ENCODE results near the gene HIBCH. TPM values are rescaled to one million over a fixed set of nuclear protein-coding genes. Genes with fewer than 3 reads are reported as not detected.

Gene HIBCH
- total and polyA plus RNA-seq, 2 of the 13 experiments (the other 11 are each of a cell fraction or from before 2014, with no cell fraction given), result 18.8 to 49.5 TPM

DNA sequence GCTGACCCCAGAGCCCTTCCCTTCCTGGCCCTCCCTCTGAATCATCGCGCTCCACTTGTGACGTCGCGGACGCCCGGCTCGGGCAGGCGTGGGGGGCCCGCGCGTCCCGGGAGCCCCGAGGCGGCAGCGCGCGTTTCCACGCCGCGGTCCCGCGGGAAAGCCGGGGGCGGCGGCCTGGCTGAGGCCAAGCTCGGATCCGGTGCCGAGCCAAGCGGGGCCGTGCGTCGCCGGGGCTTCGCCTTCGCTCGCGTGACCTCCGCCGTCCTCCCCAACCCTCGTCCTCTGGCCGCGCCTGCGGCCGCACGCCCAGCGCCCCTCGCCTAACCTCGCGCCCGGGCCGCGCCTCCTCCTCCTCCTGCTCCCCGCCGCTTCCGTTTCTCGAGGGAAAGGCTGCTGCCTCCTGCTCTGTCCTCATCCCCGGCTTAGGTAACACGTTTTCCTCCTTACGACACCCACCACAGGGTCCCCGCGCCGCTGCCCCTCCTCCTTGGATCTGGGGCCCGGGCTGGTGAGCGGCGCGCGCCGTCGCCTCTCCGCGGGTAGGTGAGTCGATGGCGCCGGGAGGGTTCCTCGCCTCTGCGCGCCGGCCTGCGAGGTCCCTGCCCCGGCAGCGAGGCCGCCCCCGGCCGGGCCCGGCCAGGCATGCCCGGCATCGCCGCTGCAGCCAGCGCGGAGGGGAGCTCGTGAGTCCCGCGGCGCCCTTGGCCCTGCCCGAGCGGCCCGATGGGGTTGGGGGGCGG, 24.1 kb upstream of the HIBCH start, which contains the start of gene INPP1 (continued):
- TF ChIP-seq RELA (CRISPR knock-in tag; IDR thresholded peaks at IDR 0.05) (0 out of 2 replicates have a peak, but pooled peaks have one; percentile 23), RARA (CRISPR knock-in tag; IDR thresholded peaks at IDR 0.05) (peak; percentile 48; the same call in 1 of the 2 replicates), MBD4 (IDR thresholded peaks at IDR 0.05; ENCODE audit: borderline replicate concordance, low read length) (no peak), ZNF441 (CRISPR knock-in tag; IDR thresholded peaks at IDR 0.05; ENCODE audit: borderline replicate concordance) (peak; percentile 49), ZNF766 (CRISPR knock-in tag; IDR thresholded peaks at IDR 0.05; ENCODE audit: borderline replicate concordance) (peak; percentile 65; the same call in 1 of the 2 replicates), SALL1 (CRISPR knock-in tag; IDR thresholded peaks at IDR 0.05) (peak; percentile 90), HOXD1 (CRISPR knock-in tag; IDR thresholded peaks at IDR 0.05) (0 out of 2 replicates have a peak, but pooled peaks have one; percentile 12), CENPT (CRISPR knock-in tag; IDR thresholded peaks at IDR 0.05; ENCODE audit: low read depth) (0 out of 2 replicates have a peak, but pooled peaks have one; percentile 79), RORA (CRISPR knock-in tag; IDR thresholded peaks at IDR 0.05) (no peak), KMT2B (CRISPR knock-in tag; IDR thresholded peaks at IDR 0.05) (peak; percentile 88), ZNF468 (CRISPR knock-in tag; IDR thresholded peaks at IDR 0.05) (peak; percentile 82; the same call in 1 of the 2 replicates), ZNF101 (CRISPR knock-in tag; IDR thresholded peaks at IDR 0.05; ENCODE audit: borderline replicate concordance, low read depth) (peak; percentile 95), SPEN (CRISPR knock-in tag; IDR thresholded peaks at IDR 0.05; ENCODE audit: low read depth) (peak; percentile 55), ZMAT3 (CRISPR knock-in tag; conservative IDR thresholded peaks at IDR 0.05) (peak; percentile 79; the same call in 1 of the 2 replicates), ZNF660 (CRISPR knock-in tag; IDR thresholded peaks at IDR 0.05; ENCODE audit: borderline replicate concordance, low read depth) (no peak), ESRRA (CRISPR knock-in tag; IDR thresholded peaks at IDR 0.05; ENCODE audit: low read depth) (no peak), RFX1 (IDR thresholded peaks at IDR 0.05) (no peak), ZNF777 (CRISPR knock-in tag; IDR thresholded peaks at IDR 0.05) (peak; percentile 87)
- TF ChIP-seq, protein P1, sequence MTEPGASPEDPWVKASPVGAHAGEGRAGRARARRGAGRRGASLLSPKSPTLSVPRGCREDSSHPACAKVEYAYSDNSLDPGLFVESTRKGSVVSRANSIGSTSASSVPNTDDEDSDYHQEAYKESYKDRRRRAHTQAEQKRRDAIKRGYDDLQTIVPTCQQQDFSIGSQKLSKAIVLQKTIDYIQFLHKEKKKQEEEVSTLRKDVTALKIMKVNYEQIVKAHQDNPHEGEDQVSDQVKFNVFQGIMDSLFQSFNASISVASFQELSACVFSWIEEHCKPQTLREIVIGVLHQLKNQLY (CRISPR knock-in tag; IDR thresholded peaks at IDR 0.05), result peak; percentile 26; the same call in 1 of the 2 replicates
- TF ChIP-seq, protein P2, sequence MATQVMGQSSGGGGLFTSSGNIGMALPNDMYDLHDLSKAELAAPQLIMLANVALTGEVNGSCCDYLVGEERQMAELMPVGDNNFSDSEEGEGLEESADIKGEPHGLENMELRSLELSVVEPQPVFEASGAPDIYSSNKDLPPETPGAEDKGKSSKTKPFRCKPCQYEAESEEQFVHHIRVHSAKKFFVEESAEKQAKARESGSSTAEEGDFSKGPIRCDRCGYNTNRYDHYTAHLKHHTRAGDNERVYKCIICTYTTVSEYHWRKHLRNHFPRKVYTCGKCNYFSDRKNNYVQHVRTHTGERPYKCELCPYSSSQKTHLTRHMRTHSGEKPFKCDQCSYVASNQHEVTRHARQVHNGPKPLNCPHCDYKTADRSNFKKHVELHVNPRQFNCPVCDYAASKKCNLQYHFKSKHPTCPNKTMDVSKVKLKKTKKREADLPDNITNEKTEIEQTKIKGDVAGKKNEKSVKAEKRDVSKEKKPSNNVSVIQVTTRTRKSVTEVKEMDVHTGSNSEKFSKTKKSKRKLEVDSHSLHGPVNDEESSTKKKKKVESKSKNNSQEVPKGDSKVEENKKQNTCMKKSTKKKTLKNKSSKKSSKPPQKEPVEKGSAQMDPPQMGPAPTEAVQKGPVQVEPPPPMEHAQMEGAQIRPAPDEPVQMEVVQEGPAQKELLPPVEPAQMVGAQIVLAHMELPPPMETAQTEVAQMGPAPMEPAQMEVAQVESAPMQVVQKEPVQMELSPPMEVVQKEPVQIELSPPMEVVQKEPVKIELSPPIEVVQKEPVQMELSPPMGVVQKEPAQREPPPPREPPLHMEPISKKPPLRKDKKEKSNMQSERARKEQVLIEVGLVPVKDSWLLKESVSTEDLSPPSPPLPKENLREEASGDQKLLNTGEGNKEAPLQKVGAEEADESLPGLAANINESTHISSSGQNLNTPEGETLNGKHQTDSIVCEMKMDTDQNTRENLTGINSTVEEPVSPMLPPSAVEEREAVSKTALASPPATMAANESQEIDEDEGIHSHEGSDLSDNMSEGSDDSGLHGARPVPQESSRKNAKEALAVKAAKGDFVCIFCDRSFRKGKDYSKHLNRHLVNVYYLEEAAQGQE (IDR thresholded peaks at IDR 0.05; ENCODE audit: borderline replicate concordance in 1 of 2, low read depth in 1 of 2, low read length in 2 of 2), result no peak
- TF ChIP-seq, protein P3, sequence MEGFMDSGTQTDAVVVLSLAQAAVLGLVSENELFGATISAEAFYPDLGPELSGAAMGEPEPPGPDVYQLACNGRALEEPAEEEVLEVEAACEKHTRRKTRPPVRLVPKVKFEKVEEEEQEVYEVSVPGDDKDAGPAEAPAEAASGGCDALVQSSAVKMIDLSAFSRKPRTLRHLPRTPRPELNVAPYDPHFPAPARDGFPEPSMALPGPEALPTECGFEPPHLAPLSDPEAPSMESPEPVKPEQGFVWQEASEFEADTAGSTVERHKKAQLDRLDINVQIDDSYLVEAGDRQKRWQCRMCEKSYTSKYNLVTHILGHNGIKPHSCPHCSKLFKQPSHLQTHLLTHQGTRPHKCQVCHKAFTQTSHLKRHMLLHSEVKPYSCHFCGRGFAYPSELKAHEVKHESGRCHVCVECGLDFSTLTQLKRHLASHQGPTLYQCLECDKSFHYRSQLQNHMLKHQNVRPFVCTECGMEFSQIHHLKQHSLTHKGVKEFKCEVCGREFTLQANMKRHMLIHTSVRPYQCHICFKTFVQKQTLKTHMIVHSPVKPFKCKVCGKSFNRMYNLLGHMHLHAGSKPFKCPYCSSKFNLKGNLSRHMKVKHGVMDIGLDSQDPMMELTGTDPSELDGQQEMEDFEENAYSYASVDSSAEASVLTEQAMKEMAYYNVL (CRISPR knock-in tag; IDR thresholded peaks at IDR 0.05; ENCODE audit: borderline replicate concordance), result peak; percentile 60; the same call in 1 of the 2 replicates
